Tibial nerve (tissue), 4 donors: ENCODE measurements around the gene CRY1.

ENCODE experiments used
- CTCF ChIP-seq, 5 experiments: fragments of 200-600 bp in 3 of 5; fragments of 450-650 bp in 2 of 5; sonication (generic) in 3 of 5; IDR thresholded peaks; one replicate each; pipeline ENCODE4 v1.5.1; 2016 to 2019; ENCODE audit warnings: antibody characterized with exemption in 5 of 5, mild to moderate bottlenecking in 3 of 5, moderate library complexity in 2 of 5
- EP300 ChIP-seq, 2 donors: sonication (generic); formaldehyde crosslinking; IDR thresholded peaks; one replicate each; pipeline ENCODE4 v1.6.1; 2017; ENCODE audit warnings: antibody characterized with exemption in 2 of 2, mild to moderate bottlenecking in 1 of 2
- POLR2A ChIP-seq, 2 donors: fragments of 450-650 bp; IDR thresholded peaks; one replicate each; pipeline ENCODE4 v1.6.1; 2017; ENCODE audit warnings: antibody characterized with exemption in 2 of 2, mild to moderate bottlenecking in 2 of 2, moderate library complexity in 2 of 2

- TF ChIP-seq CTCF (IDR thresholded peaks at IDR 0.05) (no peak), EP300 (IDR thresholded peaks at IDR 0.05) (no peak), POLR2A (IDR thresholded peaks at IDR 0.05) (no peak)
These were observed 18.0 kb upstream of the CRY1 start for GRCh38 chr12:107111314-107111713.
